HCT116 (cell line): ENCODE results near the gene TMEM222.

Experiments used
- CEBPB ChIP-seq: IDR thresholded peaks from 2 replicates; pipeline ENCODE4 v1.6.1; 2012; ENCODE audit warnings: low read depth
- CTCF ChIP-seq, 3 experiments: fragments of 200-600 bp in 1 of 3; sonication (generic) in 1 of 3; IDR thresholded peaks in 2 of 3; conservative IDR thresholded peaks in 1 of 3; 2 replicates each; pipeline ENCODE4 v1.5.1; 2012 to 2017; ENCODE audit warnings: low read depth in 2 of 3, low read length in 2 of 3, antibody characterized with exemption in 1 of 3, borderline replicate concordance in 1 of 3, control low read depth in 1 of 3, mild to moderate bottlenecking in 1 of 3, mixed read lengths in 1 of 3, mixed run types in 1 of 3, moderate library complexity in 1 of 3; ENCODE audit not compliant: insufficient read depth in 1 of 3
- MAX ChIP-seq: IDR thresholded peaks from 2 replicates; pipeline ENCODE4 v1.6.1; 2012
- POLR2A ChIP-seq: IDR thresholded peaks from 2 replicates; pipeline ENCODE4 v1.7.0; 2011; ENCODE audit warnings: borderline replicate concordance; ENCODE audit not compliant: insufficient read depth, insufficient read length; ENCODE audit errors: extremely low read depth
- POLR2AphosphoS5 ChIP-seq: IDR thresholded peaks from 2 replicates; pipeline ENCODE4 v1.6.1; 2011; ENCODE audit warnings: mild to moderate bottlenecking, low read depth, low read length, moderate library complexity
- RAD21 ChIP-seq: IDR thresholded peaks from 2 replicates; pipeline ENCODE4 v1.6.1; 2012; ENCODE audit warnings: low read depth, mild to moderate bottlenecking
- SIN3A ChIP-seq: IDR thresholded peaks from 2 replicates; pipeline ENCODE4 v1.6.1; 2012; ENCODE audit warnings: low read depth
- SP1 ChIP-seq: IDR thresholded peaks from 2 replicates; pipeline ENCODE4 v1.6.1; 2012; ENCODE audit warnings: low read depth
- TCF7L2 ChIP-seq: IDR thresholded peaks from 2 replicates; pipeline ENCODE4 v1.7.0; 2011; ENCODE audit warnings: borderline replicate concordance, inconsistent platforms; ENCODE audit not compliant: insufficient read depth, insufficient read length; ENCODE audit errors: extremely low read depth
- YY1 ChIP-seq: IDR thresholded peaks from 2 replicates; pipeline ENCODE4 v1.6.1; 2011; ENCODE audit warnings: low read length, low read depth, moderate library complexity, mild to moderate bottlenecking; ENCODE audit not compliant: insufficient replicate concordance; ENCODE audit errors: extremely low read depth
- ZFX ChIP-seq: fragments of 450-650 bp; IDR thresholded peaks from 2 replicates; pipeline ENCODE4 v1.6.1; 2017

DNA sequence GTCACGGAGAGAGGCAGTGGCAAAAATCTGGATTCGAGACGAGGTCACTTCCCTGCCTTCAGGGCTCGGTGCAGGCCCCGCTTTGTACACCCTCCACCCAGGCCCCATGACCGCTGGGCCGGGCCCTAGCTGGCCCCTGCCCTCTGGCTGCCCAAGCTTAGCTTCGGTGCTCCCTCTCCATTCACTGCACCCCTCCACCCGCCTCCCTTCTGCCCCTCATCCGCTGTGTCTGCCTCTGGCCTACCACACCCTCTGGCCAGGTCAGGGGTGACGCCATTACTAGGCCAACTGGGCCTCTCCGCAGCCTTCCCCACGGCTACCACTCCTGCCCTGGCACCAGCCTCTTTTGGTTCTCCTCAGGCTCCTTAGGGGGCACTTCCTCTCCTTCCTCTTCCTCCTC is 61.7 kb downstream of the TMEM222 start:
- TF ChIP-seq CTCF (IDR thresholded peaks at IDR 0.05 in 2 of 3, conservative IDR thresholded peaks at IDR 0.05 in 1 of 3; ENCODE audit: borderline replicate concordance in 1 of 3, insufficient read depth in 1 of 3, low read depth in 2 of 3, low read length in 2 of 3) (no peak), MAX (no peak), SP1 (no peak), POLR2A (no peak), SIN3A (no peak), ZFX (no peak), POLR2AphosphoS5 (no peak), RAD21 (no peak), YY1 (no peak), TCF7L2 (no peak), CEBPB (no peak)
